Naive thymus-derived CD8-positive, alpha-beta T cell (primary cell): ENCODE data around the gene MTTP. TPM values are rescaled to one million over a fixed set of nuclear protein-coding genes. Genes with fewer than 3 reads are reported as not detected.
"Not testable (repeated sequence)": the region's sequence is repeated elsewhere in the genome, so short reads cannot be mapped to it uniquely, and the experiment has no call there.

Source experiments
- ATAC-seq, 2 donors: fragments of 150-1000 bp; cut with Tn5 transposase in 1 of 2; sonication (Bioruptor Pico), chemical (Tn5 transposase) in 1 of 2; 1 replicate in 1 of 2; 2 replicates in 1 of 2; pipeline ENCODE4 v1.10.0; 2021; ENCODE audit warnings: mild to moderate bottlenecking in 2 of 2, moderate library complexity in 2 of 2
- POLR2A ChIA-PET: fragments of 350-600 bp; sonication (Branson Sonifier 250); formaldehyde crosslinking; loops from one replicate; lab custom pipeline; 2021; ENCODE audit warnings: antibody characterized with exemption; lab: Charles Lee
- DNase-seq, 10 donors: peaks; one replicate each; pipeline versions ENCODE4 v3.0.0 to v3.0.0-alpha.2; 2020 to 2022
- H3K27ac Mint-ChIP-seq, 10 donors: one replicate each; pipeline ENCODE4 v1.8.0; 2020 to 2022; ENCODE audit warnings: mild to moderate bottlenecking in 10 of 10, mixed read lengths in 10 of 10, moderate library complexity in 4 of 10, inconsistent platforms in 1 of 10
- H3K27me3 Mint-ChIP-seq, 5 donors: one replicate each; pipeline ENCODE4 v1.8.0; 2021 to 2022; ENCODE audit warnings: mixed read lengths in 5 of 5
- H3K36me3 Mint-ChIP-seq, 3 donors: one replicate each; pipeline ENCODE4 v1.8.0; 2020 to 2022; ENCODE audit warnings: mixed read lengths in 3 of 3, mild to moderate bottlenecking in 2 of 3, inconsistent platforms in 1 of 3
- H3K4me1 Mint-ChIP-seq, 4 donors: one replicate each; pipeline ENCODE4 v1.8.0; 2021 to 2022; ENCODE audit warnings: mixed read lengths in 4 of 4
- H3K4me3 Mint-ChIP-seq, 10 donors: one replicate each; pipeline ENCODE4 v1.8.0; 2020 to 2022; ENCODE audit warnings: mild to moderate bottlenecking in 10 of 10, mixed read lengths in 10 of 10, moderate library complexity in 6 of 10, inconsistent platforms in 1 of 10
- H3K9me3 Mint-ChIP-seq, 9 donors: one replicate each; pipeline ENCODE4 v1.8.0; 2020 to 2022; ENCODE audit warnings: mixed read lengths in 9 of 9, mild to moderate bottlenecking in 3 of 9, inconsistent platforms in 1 of 9, moderate library complexity in 1 of 9
- polyA plus RNA-seq, 3 donors: library from polyadenylated mRNA; unstranded; fragments of 300-500 nt; fragmentation: Illumina TruSeq; gene quantifications; one replicate each; pipeline ENCODE4 v1.2.3, GENCODE V29; 2021
- total RNA-seq, 8 experiments: library from RNA in 2 of 8; stranded (reverse) in 2 of 8; gene quantifications; one replicate each; pipeline ENCODE4 v1.2.3 and lab custom pipeline; 2021 to 2026

The MTTP gene
- total RNA-seq = under 1 TPM in 1 of 2 experiments, not detected in 1; 0.73 TPM
- polyA plus RNA-seq = not detected
- 0 to 0.17 (median 0.08) reads per million in 6 experiments for total RNA-seq (lab: John Stamatoyannopoulos, UW)

GRCh38 chr4:99574530-99575324 is at the start of gene MTTP:
Gene MTTP (plus strand): TSS chr4:99574824. CDS start chr4:99574910, 86 bp downstream.
- Mint-ChIP-seq H3K9me3 (no peaks in the 10 kb centered on the region), H3K4me3 (no peak within 1 kb of the TSS), H3K27me3 (peaks cover 19 to 75% (median 36%) of the 10 kb centered on the region in 5 donors), H3K36me3 (no peaks in the 10 kb centered on the region), H3K4me1 (peaks cover 0 to 4% (median 0%) of the 10 kb centered on the region in 4 donors), H3K27ac (no peak within 1 kb of the TSS)
- POLR2A ChIA-PET = interaction anchor here (0.6 kb wide), 1 partner anchor 1712 kb away, joined by 5 read pairs; no protein-coding TSS in a partner anchor
- no peak for DNase-seq
- ATAC-seq = no peak

GRCh38 chr4:99529228-99529627 is 45.4 kb upstream of the MTTP start:
- ATAC-seq (no peak), DNase-seq (no peak)
- no peaks in the 10 kb centered on the region for H3K36me3 Mint-ChIP-seq
- H3K27ac Mint-ChIP-seq = no peak overlapping the region
- no peaks in the 10 kb centered on the region for H3K4me1 Mint-ChIP-seq
- POLR2A ChIA-PET = no interaction called here
- peaks cover 0 to 4% (median 0%) of the 10 kb centered on the region in 9 donors for H3K9me3 Mint-ChIP-seq
- no peak overlapping the region for H3K4me3 Mint-ChIP-seq
- H3K27me3 Mint-ChIP-seq = peaks cover 0 to 14% (median 5%) of the 10 kb centered on the region in 5 donors

GRCh38 chr4:99529956-99530355 is 44.7 kb upstream of the MTTP start:
- Mint-ChIP-seq H3K4me1 (no peaks in the 10 kb centered on the region), H3K9me3 (peaks cover 0 to 4% (median 0%) of the 10 kb centered on the region in 9 donors)
- ATAC-seq = no peak

GRCh38 chr4:99534699-99535098 is 39.9 kb upstream of the MTTP start:
- POLR2A ChIA-PET, H3K4me3 Mint-ChIP-seq: not testable (repeated sequence)

More at GRCh38 chr4:99529956-99530355, 44.7 kb upstream of the MTTP start:
- peaks cover 0 to 16% (median 5%) of the 10 kb centered on the region in 5 donors for H3K27me3 Mint-ChIP-seq
- DNase-seq = no peak
- H3K36me3 Mint-ChIP-seq = no peaks in the 10 kb centered on the region
- POLR2A ChIA-PET = no interaction called here
- no peak overlapping the region for H3K27ac Mint-ChIP-seq
- H3K4me3 Mint-ChIP-seq = no peak overlapping the region

GRCh38 chr4:99536271-99536670 is 38.4 kb upstream of the MTTP start:
- no peak for ATAC-seq
- Mint-ChIP-seq H3K27ac (no peak overlapping the region), H3K4me3 (no peak overlapping the region), H3K9me3 (peaks cover 0 to 4% (median 0%) of the 10 kb centered on the region in 9 donors), H3K27me3 (peaks cover 0 to 24% (median 10%) of the 10 kb centered on the region in 5 donors), H3K36me3 (no peaks in the 10 kb centered on the region), H3K4me1 (no peaks in the 10 kb centered on the region)
- no peak for DNase-seq
- POLR2A ChIA-PET = no interaction called here

More at GRCh38 chr4:99534699-99535098, 39.9 kb upstream of the MTTP start:
- H3K4me1 Mint-ChIP-seq, DNase-seq, H3K36me3 Mint-ChIP-seq, H3K9me3 Mint-ChIP-seq, H3K27ac Mint-ChIP-seq, ATAC-seq: not testable (repeated sequence)
- peaks cover 0 to 24% (median 10%) of the 10 kb centered on the region in 5 donors for H3K27me3 Mint-ChIP-seq

GRCh38 chr4:99536848-99537247 is 37.8 kb upstream of the MTTP start:
- H3K36me3 Mint-ChIP-seq = no peaks in the 10 kb centered on the region
- no peak for ATAC-seq
- H3K27ac Mint-ChIP-seq = no peak overlapping the region
- peaks cover 0 to 4% (median 0%) of the 10 kb centered on the region in 9 donors for H3K9me3 Mint-ChIP-seq
- no peak overlapping the region for H3K4me3 Mint-ChIP-seq
- no peak for DNase-seq
- POLR2A ChIA-PET = no interaction called here
- peaks cover 0 to 24% (median 9%) of the 10 kb centered on the region in 5 donors for H3K27me3 Mint-ChIP-seq
- no peaks in the 10 kb centered on the region for H3K4me1 Mint-ChIP-seq

GRCh38 chr4:99537674-99538073 is 37.0 kb upstream of the MTTP start:
- no peak for DNase-seq
- Mint-ChIP-seq H3K27me3 (peaks cover 0 to 16% (median 9%) of the 10 kb centered on the region in 5 donors), H3K36me3 (no peaks in the 10 kb centered on the region), H3K4me3 (no peak overlapping the region), H3K4me1 (no peaks in the 10 kb centered on the region), H3K9me3 (peaks cover 0 to 5% (median 0%) of the 10 kb centered on the region in 9 donors), H3K27ac (no peak overlapping the region)
- ATAC-seq = no peak
- POLR2A ChIA-PET = no interaction called here

GRCh38 chr4:99540277-99540939 is 34.2 kb upstream of the MTTP start:
- no peak for DNase-seq
- Mint-ChIP-seq H3K27ac (no peak overlapping the region), H3K27me3 (peaks cover 0 to 6% (median 4%) of the 10 kb centered on the region in 5 donors), H3K9me3 (peaks cover 0 to 30% (median 5%) of the 10 kb centered on the region in 9 donors), H3K4me1 (no peaks in the 10 kb centered on the region), H3K36me3 (peaks cover 0 to 13% (median 9%) of the 10 kb centered on the region in 3 donors), H3K4me3 (no peak overlapping the region)
- ATAC-seq = no peak
- POLR2A ChIA-PET = no interaction called here

GRCh38 chr4:99552872-99553271 is 21.8 kb upstream of the MTTP start:
- POLR2A ChIA-PET = interaction anchor here (0.9 kb wide), 1 partner anchor 10 kb away, joined by 4 read pairs; the partner anchor contains the start of gene TRMT10A
- no peaks in the 10 kb centered on the region for H3K4me1 Mint-ChIP-seq
- DNase-seq = no peak
- no peaks in the 10 kb centered on the region for H3K27me3 Mint-ChIP-seq
- no peak for ATAC-seq
- no peak overlapping the region for H3K4me3 Mint-ChIP-seq
- H3K27ac Mint-ChIP-seq = no peak overlapping the region
- peaks cover 0 to 42% (median 7%) of the 10 kb centered on the region in 3 donors for H3K36me3 Mint-ChIP-seq
- H3K9me3 Mint-ChIP-seq = no peaks in the 10 kb centered on the region

GRCh38 chr4:99563310-99564186 is 11.1 kb upstream of the MTTP start, which contains the start of gene TRMT10A:
Gene TRMT10A (minus strand): TSS chr4:99564039. CDS start chr4:99559338, 4,701 bp downstream.
- Mint-ChIP-seq H3K9me3 (no peaks in the 10 kb centered on the region), H3K36me3 (peaks cover 0 to 2% (median 0%) of the 10 kb centered on the region in 3 donors), H3K4me1 (peaks cover 2 to 29% (median 14%) of the 10 kb centered on the region in 4 donors), H3K27ac (peak within 1 kb of the TSS; percentile 97 to 100 (median 100)), H3K4me3 (peak within 1 kb of the TSS; percentile 92 to 99 (median 96)), H3K27me3 (peaks cover 12 to 35% (median 15%) of the 10 kb centered on the region in 5 donors)
- DNase-seq (peak; percentile 86 to 99 (median 97)), ATAC-seq (peak; percentile 85 to 88)
- POLR2A ChIA-PET = interaction anchor here (0.5 to 5.1 kb wide), 16 partner anchors 9 to 1421 kb away, joined by 3 to 86 read pairs (median 4); partner anchors contain the start of genes ADH5, DAPP1, DNAJB14 and EIF4E

DNA sequence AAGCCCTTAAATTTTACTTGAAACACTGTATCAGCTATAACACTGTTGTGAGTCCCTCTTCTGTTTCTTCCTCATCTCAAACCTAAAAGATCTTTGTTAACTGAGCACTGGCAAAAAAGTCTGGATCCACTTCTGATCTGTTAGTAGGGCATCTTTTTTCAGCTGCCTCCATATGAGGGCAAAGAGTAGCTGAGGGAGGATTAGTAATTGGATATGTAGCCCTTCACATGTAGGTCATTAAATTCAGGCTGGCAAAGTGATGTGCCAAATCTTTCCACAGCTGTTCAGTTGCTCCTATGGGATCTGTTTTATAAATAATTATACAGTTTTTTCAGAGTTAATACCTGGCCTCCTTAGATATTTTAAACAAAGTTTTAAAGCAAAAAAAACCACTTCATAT is 9.7 kb upstream of the MTTP start:
- POLR2A ChIA-PET = interaction anchor here (1.5 to 5.1 kb wide), 2 partner anchors 384 to 1304 kb away, joined by 3 to 86 read pairs; partner anchors contain the start of genes DNAJB14, H2AZ1 and RAP1GDS1
- no peak for DNase-seq
- peaks cover 17 to 48% (median 20%) of the 10 kb centered on the region in 5 donors for H3K27me3 Mint-ChIP-seq

More for the DNA sequence above, 9.7 kb upstream of the MTTP start:
- H3K27ac Mint-ChIP-seq = peak overlapping the region in 4 of 10 donors; percentile 37 to 63 (median 48)
- H3K4me3 Mint-ChIP-seq = peak overlapping the region in 5 of 10 donors; percentile 22 to 61 (median 33)
- ATAC-seq = no peak
- peaks cover 2 to 29% (median 14%) of the 10 kb centered on the region in 4 donors for H3K4me1 Mint-ChIP-seq
- H3K9me3 Mint-ChIP-seq = no peaks in the 10 kb centered on the region
- H3K36me3 Mint-ChIP-seq = peaks cover 0 to 2% (median 0%) of the 10 kb centered on the region in 3 donors
